Endometrial microvascular endothelial cells (primary cell): ENCODE results near the gene ASB6. TPM values are rescaled to one million over a fixed set of nuclear protein-coding genes. Genes with fewer than 3 reads are reported as not detected.

Source experiments
- in situ Hi-C: cut with HindIII; loops from 2 replicates; pipeline ENCODE4 v1.10.0; 2017; ENCODE audit warnings: low sequenced_read_pairs, low pct_unique_long_range_greater_than_20kb; ENCODE audit errors: inconsistent ontology term
- total RNA-seq: library from RNA; depleted of rRNA; stranded (reverse); fragments of >200 nt; gene quantifications from one replicate; pipeline ENCODE4 v1.2.3, GENCODE V29; 2015; ENCODE audit errors: inconsistent ontology term

ASB6 gene
- 33.6 TPM for total RNA-seq

DNA sequence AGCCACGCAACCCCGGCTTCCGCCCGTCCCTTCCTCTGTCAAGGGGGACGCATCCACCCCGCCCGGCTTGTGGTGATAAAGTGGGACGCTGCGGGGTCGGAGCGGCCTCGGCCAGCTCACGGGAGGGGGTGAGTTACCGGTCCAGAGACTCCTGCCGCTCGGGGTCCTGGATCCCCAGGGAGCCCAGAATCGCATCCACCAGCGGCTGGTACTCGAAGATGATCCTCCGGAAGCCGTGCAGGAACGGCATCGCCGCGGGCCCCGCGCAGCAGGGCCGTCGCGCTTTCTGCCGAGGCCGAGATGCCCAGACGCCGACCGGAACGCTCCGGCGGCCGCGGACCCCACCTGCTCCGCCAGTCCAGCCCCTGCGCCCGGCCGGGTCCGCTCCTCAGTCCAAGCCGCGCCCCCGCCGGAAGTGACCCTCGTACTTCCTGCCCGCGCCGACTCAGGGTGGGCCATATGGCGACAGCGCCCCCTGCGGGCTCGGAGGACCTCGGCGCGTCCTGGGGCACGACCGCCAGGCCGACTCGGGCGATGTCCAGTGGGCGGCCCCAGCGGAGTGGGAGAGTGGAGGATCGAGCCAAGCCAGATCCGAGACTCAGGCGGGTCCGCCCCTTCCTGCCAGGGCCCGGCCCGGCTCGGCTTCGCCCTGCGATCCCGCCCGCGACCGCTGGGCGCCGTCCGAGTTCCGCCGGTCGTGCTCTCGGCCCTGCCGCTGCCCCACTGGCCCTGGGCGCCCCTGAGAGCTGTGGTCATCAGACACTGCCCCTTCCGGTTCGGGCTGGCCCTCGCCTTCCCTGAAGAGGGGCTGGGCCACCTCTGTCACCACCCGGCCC, at the start of gene ASB6:
Gene ASB6, minus strand, starts transcription at position 402 of the 836 bp plus-strand sequence. Its CDS starts 152 bp downstream, at position 250.
- in situ Hi-C loops = no loop called here

DNA sequence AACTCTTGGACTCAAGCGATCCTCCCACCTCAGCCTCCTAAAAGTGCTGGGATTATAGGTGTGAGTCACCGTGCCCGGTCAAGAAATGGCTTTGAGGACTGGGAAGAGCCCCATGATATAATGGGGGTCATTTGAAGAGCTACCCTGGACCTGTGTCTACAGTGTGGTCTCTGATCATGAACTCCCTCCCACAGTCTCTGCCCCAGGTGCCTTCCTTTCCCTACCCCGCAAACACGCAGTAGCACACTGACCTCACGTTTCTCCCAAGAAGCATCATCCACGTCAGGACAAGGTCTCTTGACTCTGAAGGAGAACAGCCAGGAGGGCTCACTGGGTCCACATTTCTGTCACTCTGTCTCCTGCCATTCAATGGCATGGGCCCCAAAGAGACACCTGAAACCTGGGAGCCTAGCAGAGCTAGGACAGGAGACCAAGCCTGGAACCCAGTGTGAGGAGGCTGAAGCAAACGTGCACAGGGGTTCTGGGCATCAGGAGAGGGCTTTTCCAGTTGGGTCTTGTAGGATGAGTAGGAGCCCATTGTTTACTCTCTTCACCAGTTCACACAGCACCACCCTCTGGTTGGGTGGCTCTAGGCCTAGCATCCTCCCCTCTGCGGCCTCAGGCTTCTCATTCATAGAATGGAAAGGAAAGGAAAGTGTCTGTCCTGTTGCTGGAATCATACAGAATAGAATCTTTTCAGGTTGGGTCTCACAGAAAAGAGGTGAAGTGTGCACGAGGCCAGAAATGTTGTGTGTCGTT, 46.5 kb upstream of the ASB6 start:
- in situ Hi-C loops = no loop called here

GRCh38 chr9:129687391-129687790, 45.4 kb upstream of the ASB6 start:
- in situ Hi-C loops = no loop called here

- in situ Hi-C loops = no loop called here
These were observed 44.8 kb upstream of the ASB6 start for GRCh38 chr9:129686736-129687135.

GRCh38 chr9:129685933-129686259, 43.9 kb upstream of the ASB6 start:
- in situ Hi-C loops = no loop called here

DNA sequence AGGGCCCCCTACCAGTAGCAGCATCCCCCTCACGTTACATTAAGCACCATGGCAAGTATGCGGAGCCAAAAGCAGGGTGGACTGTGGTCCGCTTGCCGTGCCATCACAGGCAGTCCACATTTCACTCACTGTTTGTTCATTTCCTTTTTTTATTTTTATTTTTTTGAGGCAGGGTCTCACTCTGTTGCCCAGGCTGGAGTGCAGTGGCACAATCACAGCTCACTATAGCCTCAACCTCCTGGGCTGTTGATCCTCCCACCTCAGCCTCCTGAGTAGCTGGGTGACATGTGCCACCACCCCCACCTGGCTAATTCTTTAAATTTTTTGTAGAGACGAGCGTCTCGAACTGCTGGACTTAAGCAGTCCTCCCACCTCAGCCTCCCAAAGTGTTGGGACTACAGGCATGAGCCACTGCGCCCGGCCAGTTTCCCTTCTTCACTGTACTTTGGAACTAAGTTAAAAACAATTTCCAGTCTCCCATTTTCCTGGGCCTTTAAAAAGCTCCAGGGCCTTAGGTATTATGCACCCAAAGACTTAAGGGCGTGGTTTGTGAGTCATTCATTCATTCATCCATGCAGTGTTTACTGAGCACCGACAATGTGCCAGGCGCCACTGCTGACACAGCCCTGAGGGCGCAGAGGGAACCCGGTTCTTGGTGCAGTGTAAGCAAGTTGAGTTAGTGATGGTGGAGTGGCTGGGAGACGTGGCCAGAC, 43.4 kb upstream of the ASB6 start:
- in situ Hi-C loops = no loop called here

GRCh38 chr9:129682381-129682780, 40.4 kb upstream of the ASB6 start:
- in situ Hi-C loops = no loop called here

DNA sequence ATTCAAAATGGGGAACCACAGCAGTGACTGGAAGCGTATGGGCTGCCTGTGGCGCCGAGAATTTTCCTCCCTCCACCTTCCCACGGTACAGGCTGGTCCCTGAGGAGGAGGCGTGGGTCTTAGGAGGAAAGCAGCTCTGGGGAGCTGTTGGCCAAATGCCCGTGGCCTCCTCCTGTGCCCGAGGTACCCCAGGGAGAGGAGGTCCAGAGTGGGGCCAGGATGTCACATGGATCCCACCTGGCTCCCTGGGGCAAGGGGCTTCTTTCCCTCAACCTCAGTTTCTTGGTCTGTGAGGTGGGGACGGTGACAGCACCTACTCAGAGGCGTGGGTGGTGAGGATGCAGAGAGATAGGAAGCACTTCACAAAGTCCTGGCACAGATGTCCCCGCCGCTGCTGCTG, 40.0 kb upstream of the ASB6 start:
- in situ Hi-C loops = no loop called here

- in situ Hi-C loops = no loop called here
These were observed 37.6 kb upstream of the ASB6 start for GRCh38 chr9:129679537-129679936.

GRCh38 chr9:129678844-129679243, 36.9 kb upstream of the ASB6 start:
- in situ Hi-C loops = no loop called here

GRCh38 chr9:129677456-129677855, 35.5 kb upstream of the ASB6 start:
- in situ Hi-C loops = no loop called here

GRCh38 chr9:129676975-129677374, 35.0 kb upstream of the ASB6 start:
- in situ Hi-C loops = no loop called here

DNA sequence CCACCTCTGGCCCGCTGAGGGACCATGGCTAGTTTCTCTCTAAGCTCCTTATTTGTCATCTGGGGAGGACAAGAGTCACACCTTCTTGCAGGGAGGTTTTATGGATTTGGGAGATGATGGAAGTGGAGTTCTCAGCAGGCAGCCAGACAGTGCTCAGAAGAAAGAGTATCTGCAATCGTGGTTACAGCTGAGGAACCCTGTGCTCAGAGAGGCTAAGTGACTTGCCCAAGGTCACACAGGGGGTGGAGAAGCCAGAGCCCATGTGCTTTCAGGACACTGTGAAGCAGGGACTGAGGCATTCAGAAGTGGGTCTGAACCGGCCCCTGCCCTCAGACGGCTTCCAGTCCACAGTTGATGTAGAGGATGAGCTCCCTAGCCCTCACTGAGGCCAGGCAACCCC, 34.3 kb upstream of the ASB6 start:
- in situ Hi-C loops = no loop called here

GRCh38 chr9:129675620-129676019, 33.7 kb upstream of the ASB6 start:
- in situ Hi-C loops = no loop called here

DNA sequence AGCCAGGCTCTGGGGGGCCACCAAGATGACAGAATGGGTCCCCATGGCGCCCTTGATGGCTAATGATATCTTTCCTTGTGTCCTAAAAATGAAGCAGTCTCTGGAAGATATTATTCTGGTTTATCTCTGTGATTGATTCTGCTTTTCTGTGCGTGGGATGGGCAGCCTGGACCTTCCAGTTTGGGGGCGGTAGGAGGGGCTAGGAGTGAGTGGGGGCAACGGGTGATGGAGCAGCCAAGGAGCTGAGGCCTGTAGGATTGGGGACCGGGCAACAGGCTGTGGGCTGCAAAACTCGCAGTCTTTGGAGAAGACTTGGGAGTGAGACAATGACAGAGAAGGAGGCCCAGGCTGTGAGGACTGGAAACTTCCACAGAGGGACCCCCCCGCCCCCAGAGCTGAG, 32.3 kb upstream of the ASB6 start:
- in situ Hi-C loops = no loop called here

DNA sequence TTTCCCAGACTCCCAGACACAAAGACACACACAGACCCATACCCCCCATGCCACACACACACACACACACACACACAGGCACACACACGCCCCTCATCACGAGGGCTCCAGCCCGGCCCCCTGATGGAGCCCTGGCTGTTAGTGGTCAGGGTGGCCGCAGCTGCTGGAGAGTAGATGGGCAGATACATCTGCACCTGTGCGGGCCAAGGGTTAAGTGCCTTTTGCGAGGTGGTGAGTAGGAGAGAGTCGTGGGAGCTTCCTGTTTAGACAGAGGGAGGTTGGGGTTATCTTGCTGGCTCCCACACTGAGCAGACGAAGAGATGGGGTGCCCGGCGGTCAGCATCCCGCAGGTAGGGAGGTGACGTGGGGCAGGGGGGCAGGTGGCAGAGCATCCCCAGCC, 31.7 kb upstream of the ASB6 start:
- in situ Hi-C loops = no loop called here

DNA sequence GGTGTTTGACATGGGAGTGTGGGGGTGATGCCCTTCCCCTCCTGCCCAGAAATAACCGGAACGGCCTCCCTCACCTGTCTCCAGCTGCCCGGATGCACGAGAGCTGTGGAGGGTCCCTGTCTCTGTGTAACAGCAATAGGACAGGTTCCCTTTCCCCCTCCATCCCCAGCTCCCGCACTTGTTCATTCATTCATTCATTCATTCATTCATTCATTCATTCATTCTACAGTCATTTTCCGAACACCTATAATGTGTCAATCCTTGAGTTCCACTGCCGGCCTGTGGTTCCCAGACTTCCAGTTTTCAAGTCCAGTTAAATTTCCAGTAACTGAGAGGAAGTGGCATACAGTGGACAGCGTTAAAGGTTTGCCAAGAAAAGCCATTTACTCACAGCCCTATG, 30.8 kb upstream of the ASB6 start:
- in situ Hi-C loops = no loop called here

DNA sequence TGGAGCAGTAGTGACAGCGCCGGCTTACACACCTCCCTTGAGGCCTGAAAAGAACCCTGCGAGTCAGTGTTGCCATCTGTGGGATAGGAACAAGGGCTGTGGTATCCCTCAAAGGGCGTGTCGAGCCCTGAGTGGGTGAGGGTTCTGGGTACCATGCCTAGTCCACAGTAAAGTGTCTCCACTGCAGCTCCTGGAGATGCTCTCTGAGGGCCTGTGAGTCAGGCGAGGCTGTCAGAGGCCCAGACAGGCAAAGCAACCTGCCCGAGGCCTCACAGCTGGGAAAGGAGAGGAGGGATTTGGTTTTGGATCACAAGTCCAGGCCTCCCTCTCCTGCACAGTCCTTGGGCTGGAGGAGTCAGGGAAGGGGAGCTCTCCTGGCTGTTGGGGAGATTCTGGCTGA, 29.6 kb upstream of the ASB6 start:
- in situ Hi-C loops = no loop called here

DNA sequence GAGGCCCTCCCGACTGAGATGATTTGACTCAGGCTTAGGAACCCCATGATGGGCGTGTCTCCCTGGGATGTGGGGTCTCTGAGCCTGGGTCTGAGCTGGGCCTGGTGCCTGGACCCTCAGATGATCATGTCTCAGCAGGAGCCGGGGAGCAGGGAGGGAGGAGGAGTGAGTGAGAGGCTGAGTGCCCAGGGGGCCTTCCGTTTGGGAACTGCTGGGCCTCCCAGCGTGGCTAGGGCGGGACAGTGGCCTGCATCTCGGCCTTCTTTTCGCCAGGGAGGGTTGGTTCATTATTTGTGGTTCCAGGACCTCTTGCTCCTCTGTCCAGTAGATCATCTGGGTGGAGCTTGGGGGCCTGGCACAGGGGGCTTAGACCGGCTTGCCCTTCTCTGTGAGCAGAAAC, 29.1 kb upstream of the ASB6 start:
- in situ Hi-C loops = no loop called here

DNA sequence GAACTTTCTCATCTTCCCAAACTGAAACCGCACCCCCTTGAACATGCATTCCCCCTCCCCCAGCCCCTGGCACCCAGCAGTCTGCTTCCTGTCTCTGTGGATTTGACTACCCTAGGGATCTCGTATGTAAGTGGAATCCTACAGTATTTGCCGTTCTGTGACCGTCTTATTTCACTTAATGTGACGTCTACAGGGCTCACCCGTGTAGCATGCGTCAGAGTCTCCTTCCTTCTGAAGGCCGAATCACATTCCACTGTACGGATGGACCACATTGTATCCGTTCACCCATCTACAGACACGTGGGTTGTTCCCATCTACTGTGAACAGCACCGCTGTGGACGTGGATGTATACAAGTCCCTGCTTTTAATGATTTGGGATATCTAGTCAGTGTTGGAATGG, 28.0 kb upstream of the ASB6 start:
- in situ Hi-C loops = no loop called here
